Activated CD8-positive, alpha-beta T cell treated with anti-CD3 and anti-CD28 coated beads for 36 hours (primary cell): ENCODE data around the gene C5orf58. TPM values are rescaled to one million over a fixed set of nuclear protein-coding genes. Genes with fewer than 3 reads are reported as not detected.

ENCODE experiments used
- ATAC-seq: fragments of 200-7000 bp; cut with Tn5 transposase; one replicate; pipeline ENCODE4 v1.10.0; 2021; ENCODE audit warnings: mild to moderate bottlenecking, moderate library complexity
- CTCF ChIA-PET: fragments of 350-600 bp; sonication (Branson Sonifier 250); formaldehyde crosslinking; loops from one replicate; lab custom pipeline; 2021; ENCODE audit warnings: antibody characterized with exemption; lab: Charles Lee
- POLR2A ChIA-PET: fragments of 350-600 bp; sonication (Branson Sonifier 250); formaldehyde crosslinking; loops from one replicate; lab custom pipeline; 2021; ENCODE audit warnings: antibody characterized with exemption; lab: Charles Lee
- DNase-seq: peaks from one replicate; pipeline ENCODE4 v3.0.0-alpha.2; 2020
- H3K27ac Mint-ChIP-seq: one replicate; pipeline ENCODE4 v1.8.0; 2021; ENCODE audit warnings: mild to moderate bottlenecking, mixed read lengths
- H3K27me3 Mint-ChIP-seq: one replicate; pipeline ENCODE4 v1.8.0; 2021; ENCODE audit warnings: mixed read lengths
- H3K36me3 Mint-ChIP-seq: one replicate; pipeline ENCODE4 v1.8.0; 2021; ENCODE audit warnings: low read depth, mixed read lengths
- H3K4me1 Mint-ChIP-seq: one replicate; pipeline ENCODE4 v1.8.0; 2021; ENCODE audit warnings: low read depth, mixed read lengths
- H3K4me3 Mint-ChIP-seq: one replicate; pipeline ENCODE4 v1.8.0; 2021; ENCODE audit warnings: mild to moderate bottlenecking, moderate library complexity, mixed read lengths
- H3K9me3 Mint-ChIP-seq: one replicate; pipeline ENCODE4 v1.8.0; 2021; ENCODE audit warnings: mixed read lengths
- CTCF ChIP-seq: fragments of 200-600 bp; IDR thresholded peaks from one replicate; pipeline ENCODE4 v1.8.0; 2022; ENCODE audit warnings: antibody characterized with exemption, mild to moderate bottlenecking
- intact Hi-C: fragments of 100-400 bp; cut with micrococcal nuclease; formaldehyde crosslinking; loops from one replicate; pipeline ENCODE4 v1.10.0; 2022
- total RNA-seq, 2 experiments: library from RNA; stranded (reverse); gene quantifications; one replicate each; pipeline ENCODE4 v1.2.3, GENCODE V29; 2021

C5orf58 gene
- total RNA-seq, 2 experiments from 2014 or later = not detected

- TF ChIP-seq CTCF = no peak
- ChIA-PET CTCF (interaction anchor here (1.6 to 2.7 kb wide), 3 partner anchors 53 to 88 kb away, joined by 4 to 9 read pairs (median 5); no protein-coding TSS in a partner anchor), POLR2A (interaction anchor here (1.2 kb wide), 1 partner anchor 15 kb away, joined by 3 read pairs; no protein-coding TSS in a partner anchor)
- no peak overlapping the region for H3K4me3 Mint-ChIP-seq
- H3K36me3 Mint-ChIP-seq = peaks cover 92% of the 10 kb centered on the region
- H3K27ac Mint-ChIP-seq = peak overlapping the region; percentile 68
- intact Hi-C loops = no loop called here
- no peak for ATAC-seq
- H3K4me1 Mint-ChIP-seq = peaks cover 67% of the 10 kb centered on the region
- H3K9me3 Mint-ChIP-seq = peaks cover 6% of the 10 kb centered on the region
- no peaks in the 10 kb centered on the region for H3K27me3 Mint-ChIP-seq
- no peak for DNase-seq
Measured at GRCh38 chr5:170250810-170251317, 18.1 kb downstream of the C5orf58 start.

GRCh38 chr5:170251462-170251861 is 18.7 kb downstream of the C5orf58 start:
- H3K27ac Mint-ChIP-seq = peak overlapping the region; percentile 51
- H3K36me3 Mint-ChIP-seq = peaks cover 92% of the 10 kb centered on the region
- H3K4me3 Mint-ChIP-seq = no peak overlapping the region
- ChIA-PET CTCF (interaction anchor here (1.2 to 2.7 kb wide), 6 partner anchors 26 to 96 kb away, joined by 4 to 15 read pairs (median 4); no protein-coding TSS in a partner anchor), POLR2A (interaction anchor here (0.6 to 1.2 kb wide), 2 partner anchors 14 to 83 kb away, joined by 3 read pairs; no protein-coding TSS in a partner anchor)
- ATAC-seq (no peak), DNase-seq (no peak)
- intact Hi-C loops = no loop called here
- no peaks in the 10 kb centered on the region for H3K27me3 Mint-ChIP-seq
- H3K9me3 Mint-ChIP-seq = peaks cover 2% of the 10 kb centered on the region
- peaks cover 73% of the 10 kb centered on the region for H3K4me1 Mint-ChIP-seq
- TF ChIP-seq CTCF = no peak

GRCh38 chr5:170252109-170252508 is 19.3 kb downstream of the C5orf58 start:
- TF ChIP-seq CTCF = no peak
- Mint-ChIP-seq H3K27ac (peak overlapping the region; percentile 51), H3K4me3 (no peak overlapping the region), H3K9me3 (no peaks in the 10 kb centered on the region), H3K27me3 (no peaks in the 10 kb centered on the region), H3K36me3 (peaks cover 92% of the 10 kb centered on the region), H3K4me1 (peaks cover 79% of the 10 kb centered on the region)
- CTCF ChIA-PET = interaction anchor here (1.2 to 2.7 kb wide), 6 partner anchors 15 to 96 kb away, joined by 4 to 15 read pairs (median 4); no protein-coding TSS in a partner anchor
- POLR2A ChIA-PET = interaction anchor here (0.6 kb wide), 1 partner anchor 25 kb away, joined by 3 read pairs; no protein-coding TSS in a partner anchor
- intact Hi-C loops = no loop called here
- DNase-seq (no peak), ATAC-seq (no peak)

- intact Hi-C loops = no loop called here
- ChIA-PET POLR2A (interaction anchor here (0.6 to 1.4 kb wide), 4 partner anchors 12 to 50 kb away, joined by 3 to 4 read pairs (median 4); no protein-coding TSS in a partner anchor), CTCF (interaction anchor here (0.6 to 2.7 kb wide), 7 partner anchors 14 to 151 kb away, joined by 3 to 15 read pairs (median 4); no protein-coding TSS in a partner anchor)
- ATAC-seq (no peak), DNase-seq (no peak)
- H3K4me3 Mint-ChIP-seq = no peak overlapping the region
- TF ChIP-seq CTCF = no peak
- H3K9me3 Mint-ChIP-seq = no peaks in the 10 kb centered on the region
- H3K36me3 Mint-ChIP-seq = peaks cover 92% of the 10 kb centered on the region
- peak overlapping the region; percentile 74 for H3K27ac Mint-ChIP-seq
- H3K4me1 Mint-ChIP-seq = peaks cover 86% of the 10 kb centered on the region
- H3K27me3 Mint-ChIP-seq = no peaks in the 10 kb centered on the region
Measured at GRCh38 chr5:170252720-170253350, 20.1 kb downstream of the C5orf58 start.

- Mint-ChIP-seq H3K4me1 (peaks cover 89% of the 10 kb centered on the region), H3K4me3 (no peak overlapping the region), H3K9me3 (no peaks in the 10 kb centered on the region), H3K36me3 (peaks cover 93% of the 10 kb centered on the region), H3K27ac (peak overlapping the region; percentile 74), H3K27me3 (no peaks in the 10 kb centered on the region)
- ATAC-seq (peak; percentile 95), DNase-seq (peak; percentile 85)
- ChIA-PET CTCF (no interaction called here), POLR2A (interaction anchor here (0.6 to 1.4 kb wide), 6 partner anchors 11 to 77 kb away, joined by 3 to 4 read pairs (median 3); no protein-coding TSS in a partner anchor)
- intact Hi-C loops = no loop called here
- TF ChIP-seq CTCF = no peak
Measured at GRCh38 chr5:170254056-170254455, 21.3 kb downstream of the C5orf58 start.
